SK-N-MC (cell line): Measurements from ENCODE around the gene DOCK9.

Source experiments
- DNase-seq: peaks from one replicate; pipeline ENCODE4 v3.0.0-alpha.2; 2011; ENCODE audit warnings: low read depth, low spot score
- H3K27ac ChIP-seq: fragments of 200-600 bp; sonication (generic); 2 replicates; pipeline ENCODE4 v1.5.1; 2016; ENCODE audit warnings: mixed run types
- H3K36me3 ChIP-seq: fragments of 200-600 bp; sonication (generic); 2 replicates; pipeline ENCODE4 v1.6.1; 2017; ENCODE audit warnings: antibody characterized with exemption, low read length, mixed read lengths; ENCODE audit not compliant: insufficient read depth
- H3K4me3 ChIP-seq: fragments of 200-600 bp; sonication (generic); 2 replicates; pipeline ENCODE4 v1.5.1; 2016
- H3K9ac ChIP-seq: fragments of 200-600 bp; sonication (generic); 2 replicates; pipeline ENCODE4 v1.8.0; 2017; ENCODE audit warnings: mixed run types, mixed read lengths; ENCODE audit not compliant: insufficient read length
- H3K9me3 ChIP-seq: fragments of 200-600 bp; sonication (generic); 2 replicates; pipeline ENCODE4 v1.6.1; 2017; ENCODE audit warnings: low read depth, mild to moderate bottlenecking, antibody characterized with exemption, low read length, moderate library complexity, mixed read lengths
- EZH2 ChIP-seq: fragments of 200-600 bp; sonication (generic); IDR thresholded peaks from one replicate; pipeline ENCODE4 v1.6.1; 2017; ENCODE audit warnings: antibody characterized with exemption
- FOXP2 ChIP-seq: optimal IDR thresholded peaks from 2 replicates; pipeline ENCODE3; 2011; ENCODE audit warnings: mild to moderate bottlenecking, moderate library complexity; ENCODE audit not compliant: insufficient read depth; ENCODE audit errors: extremely low read length, control extremely low read depth
- POLR2AphosphoS5 ChIP-seq: IDR thresholded peaks from 2 replicates; pipeline ENCODE4 v1.6.1; 2012; ENCODE audit warnings: mild to moderate bottlenecking, low read depth, low read length, borderline replicate concordance

The DOCK9 gene

GRCh38 chr13:98785405-98785804, 192.5 kb downstream of the DOCK9 start:
- H3K36me3 ChIP-seq, result no peaks in the 10 kb centered on the region
- H3K27ac ChIP-seq, result no peak overlapping the region
- no peak overlapping the region for H3K9ac ChIP-seq
- TF ChIP-seq EZH2 (no peak), FOXP2 (no peak), POLR2AphosphoS5 (no peak)
- DNase-seq, result no peak
- no peaks in the 10 kb centered on the region for H3K9me3 ChIP-seq
- H3K4me3 ChIP-seq, result no peak overlapping the region

- no peaks in the 10 kb centered on the region for H3K36me3 ChIP-seq
- no peak overlapping the region for H3K4me3 ChIP-seq
- H3K9me3 ChIP-seq, result no peaks in the 10 kb centered on the region
- H3K27ac ChIP-seq, result no peak overlapping the region
- TF ChIP-seq EZH2, result no peak
- TF ChIP-seq POLR2AphosphoS5, result no peak
- no peak for TF ChIP-seq FOXP2
- no peak for DNase-seq
- H3K9ac ChIP-seq, result no peak overlapping the region
Measured at GRCh38 chr13:98784666-98785065, 193.2 kb downstream of the DOCK9 start.

- TF ChIP-seq EZH2 (no peak), FOXP2 (no peak), POLR2AphosphoS5 (no peak)
- DNase-seq, result no peak
- no peak overlapping the region for H3K9ac ChIP-seq
- no peak overlapping the region for H3K4me3 ChIP-seq
- no peak overlapping the region for H3K27ac ChIP-seq
- H3K36me3 ChIP-seq, result no peaks in the 10 kb centered on the region
- H3K9me3 ChIP-seq, result no peaks in the 10 kb centered on the region
Measured at GRCh38 chr13:98783856-98784478, 193.9 kb downstream of the DOCK9 start.

GRCh38 chr13:98782654-98783053, 195.2 kb downstream of the DOCK9 start:
- H3K9me3 ChIP-seq, result no peaks in the 10 kb centered on the region
- H3K4me3 ChIP-seq, result no peak overlapping the region
- no peak for DNase-seq
- H3K9ac ChIP-seq, result no peak overlapping the region
- no peak overlapping the region for H3K27ac ChIP-seq
- no peaks in the 10 kb centered on the region for H3K36me3 ChIP-seq
- TF ChIP-seq POLR2AphosphoS5, result no peak
- TF ChIP-seq EZH2, result no peak
- TF ChIP-seq FOXP2, result no peak

- H3K4me3 ChIP-seq, result no peak overlapping the region
- no peak for DNase-seq
- no peaks in the 10 kb centered on the region for H3K9me3 ChIP-seq
- H3K27ac ChIP-seq, result no peak overlapping the region
- H3K36me3 ChIP-seq, result no peaks in the 10 kb centered on the region
- no peak overlapping the region for H3K9ac ChIP-seq
- TF ChIP-seq POLR2AphosphoS5 (no peak), FOXP2 (no peak), EZH2 (no peak)
Measured at GRCh38 chr13:98781905-98782304, 196.0 kb downstream of the DOCK9 start.

- no peak for DNase-seq
- no peak for TF ChIP-seq EZH2
- no peak for TF ChIP-seq FOXP2
- TF ChIP-seq POLR2AphosphoS5, result no peak
- Histone ChIP-seq H3K36me3 (no peaks in the 10 kb centered on the region), H3K27ac (no peak overlapping the region), H3K9me3 (no peaks in the 10 kb centered on the region), H3K4me3 (no peak overlapping the region), H3K9ac (no peak overlapping the region)
Measured at GRCh38 chr13:98781470-98781869, 196.4 kb downstream of the DOCK9 start.

- H3K9ac ChIP-seq, result no peak overlapping the region
- H3K9me3 ChIP-seq, result no peaks in the 10 kb centered on the region
- no peak overlapping the region for H3K4me3 ChIP-seq
- no peak for TF ChIP-seq FOXP2
- no peak for TF ChIP-seq EZH2
- no peak for TF ChIP-seq POLR2AphosphoS5
- H3K27ac ChIP-seq, result no peak overlapping the region
- DNase-seq, result no peak
- H3K36me3 ChIP-seq, result no peaks in the 10 kb centered on the region
Measured at GRCh38 chr13:98781045-98781444, 196.8 kb downstream of the DOCK9 start.

GRCh38 chr13:98780451-98780850, 197.4 kb downstream of the DOCK9 start:
- TF ChIP-seq FOXP2 (no peak), POLR2AphosphoS5 (no peak), EZH2 (no peak)
- Histone ChIP-seq H3K27ac (no peak overlapping the region), H3K9ac (no peak overlapping the region), H3K36me3 (no peaks in the 10 kb centered on the region), H3K9me3 (no peaks in the 10 kb centered on the region), H3K4me3 (no peak overlapping the region)
- DNase-seq, result no peak

- no peak overlapping the region for H3K4me3 ChIP-seq
- no peak for DNase-seq
- H3K9ac ChIP-seq, result no peak overlapping the region
- no peak for TF ChIP-seq FOXP2
- no peak for TF ChIP-seq POLR2AphosphoS5
- TF ChIP-seq EZH2, result no peak
- H3K9me3 ChIP-seq, result no peaks in the 10 kb centered on the region
- H3K27ac ChIP-seq, result no peak overlapping the region
- H3K36me3 ChIP-seq, result no peaks in the 10 kb centered on the region
Measured at GRCh38 chr13:98779695-98780094, 198.2 kb downstream of the DOCK9 start.
